Immature natural killer cell (primary cell): ENCODE data around the gene DAND5. TPM values are rescaled to one million over a fixed set of nuclear protein-coding genes. Genes with fewer than 3 reads are reported as not detected.

ENCODE experiments used
- DNase-seq, 3 donors: peaks; one replicate each; pipeline ENCODE4 v3.0.0; 2022; ENCODE audit warnings: mixed read lengths in 1 of 3
- H3K27ac Mint-ChIP-seq, 6 donors: one replicate each; pipeline ENCODE4 v1.8.0; 2020; ENCODE audit warnings: mixed read lengths in 6 of 6, mild to moderate bottlenecking in 5 of 6, inconsistent platforms in 4 of 6, moderate library complexity in 3 of 6
- H3K27me3 Mint-ChIP-seq, 3 donors: one replicate each; pipeline ENCODE4 v1.8.0; 2020 to 2021; ENCODE audit warnings: low read depth in 3 of 3, mild to moderate bottlenecking in 3 of 3, mixed read lengths in 3 of 3, moderate library complexity in 3 of 3, inconsistent platforms in 1 of 3
- H3K36me3 Mint-ChIP-seq, 3 donors: one replicate each; pipeline ENCODE4 v1.8.0; 2020; ENCODE audit warnings: mixed read lengths in 3 of 3, inconsistent platforms in 2 of 3, mild to moderate bottlenecking in 2 of 3
- H3K4me1 Mint-ChIP-seq, 2 donors: one replicate each; pipeline ENCODE4 v1.8.0; 2020; ENCODE audit warnings: inconsistent platforms in 2 of 2, mild to moderate bottlenecking in 2 of 2, mixed read lengths in 2 of 2, moderate library complexity in 1 of 2
- H3K4me3 Mint-ChIP-seq, 5 donors: one replicate each; pipeline ENCODE4 v1.8.0; 2020; ENCODE audit warnings: mild to moderate bottlenecking in 5 of 5, mixed read lengths in 5 of 5, inconsistent platforms in 3 of 5, moderate library complexity in 3 of 5
- H3K9me3 Mint-ChIP-seq, 6 donors: one replicate each; pipeline ENCODE4 v1.8.0; 2020; ENCODE audit warnings: mild to moderate bottlenecking in 6 of 6, mixed read lengths in 6 of 6, inconsistent platforms in 4 of 6, moderate library complexity in 3 of 6
- polyA plus RNA-seq, 3 donors: library from polyadenylated mRNA; unstranded; fragments of 300-500 nt; fragmentation: Illumina TruSeq; gene quantifications; one replicate each; pipeline ENCODE4 v1.2.3, GENCODE V29; 2021

The DAND5 gene, protein sequence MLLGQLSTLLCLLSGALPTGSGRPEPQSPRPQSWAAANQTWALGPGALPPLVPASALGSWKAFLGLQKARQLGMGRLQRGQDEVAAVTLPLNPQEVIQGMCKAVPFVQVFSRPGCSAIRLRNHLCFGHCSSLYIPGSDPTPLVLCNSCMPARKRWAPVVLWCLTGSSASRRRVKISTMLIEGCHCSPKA
- polyA plus RNA-seq: not detected

- no peak for DNase-seq
- H3K4me3 Mint-ChIP-seq: no peak within 1 kb of the TSS
- peaks cover 0 to 2% (median 1%) of the 10 kb centered on the region in 3 donors for H3K27me3 Mint-ChIP-seq
- H3K4me1 Mint-ChIP-seq: peaks cover 6 to 11% of the 10 kb centered on the region in 2 donors
- H3K36me3 Mint-ChIP-seq: no peaks in the 10 kb centered on the region
- H3K9me3 Mint-ChIP-seq: no peaks in the 10 kb centered on the region
- H3K27ac Mint-ChIP-seq: no peak within 1 kb of the TSS
Measured at GRCh38 chr19:12969292-12969988, at the start of gene DAND5. Gene DAND5, plus strand, starts transcription at chr19:12969576. Its CDS starts 85 bp downstream, at chr19:12969661.

- Mint-ChIP-seq H3K4me3 (peak overlapping the region in 1 of 5 donors; percentile 49), H3K4me1 (peaks cover 13 to 17% of the 10 kb centered on the region in 2 donors), H3K27ac (peak overlapping the region in 4 of 6 donors; percentile 28 to 87 (median 56)), H3K36me3 (peaks cover 5 to 9% (median 7%) of the 10 kb centered on the region in 3 donors), H3K9me3 (no peaks in the 10 kb centered on the region), H3K27me3 (peaks cover 5 to 10% (median 8%) of the 10 kb centered on the region in 3 donors)
- DNase-seq: no peak
Measured at GRCh38 chr19:12921047-12921446, 48.3 kb upstream of the DAND5 start.

DNA sequence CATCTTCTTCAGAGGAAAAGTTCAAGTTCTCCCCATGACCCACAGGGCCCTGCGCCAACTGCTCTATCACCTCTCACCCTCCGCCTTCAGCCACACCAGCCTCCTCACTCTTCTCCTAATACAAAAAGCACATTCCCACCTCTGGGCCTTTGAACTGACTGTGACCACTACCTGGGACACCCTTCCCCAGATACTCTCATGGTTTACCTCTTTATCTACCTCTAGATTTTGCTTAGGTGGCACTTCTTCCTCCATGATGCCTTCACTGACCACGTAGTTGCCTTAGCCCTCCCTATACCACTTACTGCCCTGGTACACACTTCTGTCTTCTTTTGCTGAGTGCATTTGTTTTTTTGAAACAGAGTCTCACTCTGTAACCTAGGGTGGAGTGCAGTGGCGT is 46.4 kb upstream of the DAND5 start:
- no peak for DNase-seq
- peak overlapping the region in 2 of 6 donors; percentile 5 to 17 for H3K27ac Mint-ChIP-seq
- peaks cover 13 to 14% of the 10 kb centered on the region in 2 donors for H3K4me1 Mint-ChIP-seq
- peaks cover 5 to 9% (median 6%) of the 10 kb centered on the region in 3 donors for H3K27me3 Mint-ChIP-seq
- peaks cover 10 to 16% (median 10%) of the 10 kb centered on the region in 3 donors for H3K36me3 Mint-ChIP-seq
- no peak overlapping the region for H3K4me3 Mint-ChIP-seq
- H3K9me3 Mint-ChIP-seq: no peaks in the 10 kb centered on the region

DNA sequence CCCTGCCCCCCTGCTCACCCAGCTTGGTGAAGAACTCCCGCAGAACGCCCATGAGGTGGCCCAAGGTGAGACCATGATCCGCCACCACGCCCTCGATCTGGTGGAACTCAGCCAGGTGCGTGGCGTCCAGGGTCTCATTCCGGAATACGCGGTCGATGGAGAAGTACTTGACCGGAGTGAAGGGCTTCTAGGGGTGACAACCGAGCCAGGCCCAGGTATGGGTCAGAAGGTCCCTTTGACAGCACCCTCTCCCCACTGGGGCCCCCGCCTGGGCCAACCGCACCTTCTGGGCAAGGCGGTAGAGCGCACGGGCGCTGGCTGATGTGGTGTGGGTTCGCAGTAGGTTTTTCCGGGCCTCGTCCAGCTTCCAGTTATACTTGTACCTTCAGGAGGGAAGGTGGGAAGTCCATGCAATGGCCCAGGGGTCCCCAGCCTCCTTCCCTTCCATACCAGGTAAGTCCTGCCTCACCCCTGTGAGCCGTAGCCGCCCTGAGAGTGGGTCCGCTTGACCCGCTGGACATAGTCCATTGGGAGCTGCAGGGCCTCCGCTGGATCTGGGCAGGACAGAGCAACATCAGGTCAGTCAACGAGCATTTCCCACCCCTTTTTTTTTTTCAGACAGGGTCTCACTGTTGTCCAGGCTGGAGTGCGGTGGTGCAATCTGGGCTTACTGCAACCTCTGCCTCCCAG is 44.6 kb upstream of the DAND5 start:
- no peak overlapping the region for H3K27ac Mint-ChIP-seq
- H3K36me3 Mint-ChIP-seq: peaks cover 15 to 27% (median 15%) of the 10 kb centered on the region in 3 donors
- no peak overlapping the region for H3K4me3 Mint-ChIP-seq
- no peak for DNase-seq
- H3K9me3 Mint-ChIP-seq: no peaks in the 10 kb centered on the region
- peaks cover 0 to 1% (median 0%) of the 10 kb centered on the region in 3 donors for H3K27me3 Mint-ChIP-seq
- H3K4me1 Mint-ChIP-seq: peaks cover 4 to 6% of the 10 kb centered on the region in 2 donors

DNA sequence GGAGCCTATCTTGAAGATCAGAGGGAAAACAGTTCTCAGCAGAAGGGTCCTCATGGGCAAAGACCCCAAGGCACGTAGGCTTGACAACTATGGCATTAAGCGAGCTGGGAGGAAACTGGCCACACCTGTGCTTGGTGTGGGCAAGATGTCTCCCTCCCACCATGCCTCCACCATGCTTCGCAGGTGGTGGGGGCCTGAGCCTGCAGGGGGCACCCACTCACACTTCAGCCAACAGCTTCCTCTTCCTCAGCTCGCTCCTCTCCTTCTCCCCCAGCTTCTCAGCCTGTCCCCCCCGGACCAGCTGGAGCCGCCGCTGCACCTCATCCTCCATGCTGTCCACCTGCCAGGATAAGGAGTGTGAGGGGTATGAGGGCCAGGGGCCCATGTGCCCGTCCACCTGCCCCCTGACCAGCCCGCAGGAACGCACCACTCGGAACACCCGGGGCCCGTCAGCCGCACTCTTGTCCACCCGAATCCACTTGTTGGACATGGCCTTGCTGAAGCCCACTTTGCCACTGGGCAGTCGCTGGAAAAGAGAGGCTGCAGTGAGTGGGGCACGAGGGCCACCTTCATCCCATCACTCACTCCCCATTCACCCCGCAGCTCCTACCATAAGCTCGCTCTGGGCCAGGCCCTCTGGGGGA is 39.3 kb upstream of the DAND5 start:
- no peak for DNase-seq
- no peaks in the 10 kb centered on the region for H3K9me3 Mint-ChIP-seq
- peaks cover 20 to 23% of the 10 kb centered on the region in 2 donors for H3K4me1 Mint-ChIP-seq
- H3K4me3 Mint-ChIP-seq: no peak overlapping the region
- H3K27me3 Mint-ChIP-seq: no peaks in the 10 kb centered on the region
- H3K36me3 Mint-ChIP-seq: peaks cover 8 to 19% (median 10%) of the 10 kb centered on the region in 3 donors
- H3K27ac Mint-ChIP-seq: no peak overlapping the region

GRCh38 chr19:12932392-12933286 is 36.7 kb upstream of the DAND5 start:
- no peaks in the 10 kb centered on the region for H3K9me3 Mint-ChIP-seq
- peaks cover 4 to 12% (median 4%) of the 10 kb centered on the region in 3 donors for H3K36me3 Mint-ChIP-seq
- H3K27me3 Mint-ChIP-seq: peaks cover 0 to 3% (median 2%) of the 10 kb centered on the region in 3 donors
- peak in 2 of 3 donors; percentile 44 to 46 for DNase-seq
- H3K4me3 Mint-ChIP-seq: peak overlapping the region; percentile 95 to 98 (median 96)
- peaks cover 24 to 31% of the 10 kb centered on the region in 2 donors for H3K4me1 Mint-ChIP-seq
- H3K27ac Mint-ChIP-seq: peak overlapping the region; percentile 79 to 94 (median 90)

GRCh38 chr19:12933287-12934072 is 35.9 kb upstream of the DAND5 start, which contains the start of gene FARSA:
Gene FARSA, minus strand, starts transcription at chr19:12933711. Its CDS starts 15 bp downstream, at chr19:12933696.
- H3K4me1 Mint-ChIP-seq: peaks cover 31 to 38% of the 10 kb centered on the region in 2 donors
- peak within 1 kb of the TSS; percentile 95 to 98 (median 96) for H3K4me3 Mint-ChIP-seq
- H3K27ac Mint-ChIP-seq: peak within 1 kb of the TSS; percentile 79 to 94 (median 90)
- H3K27me3 Mint-ChIP-seq: peaks cover 4 to 12% (median 9%) of the 10 kb centered on the region in 3 donors
- DNase-seq: peak; percentile 81 to 85 (median 85)
- peaks cover 4 to 8% (median 4%) of the 10 kb centered on the region in 3 donors for H3K36me3 Mint-ChIP-seq
- no peaks in the 10 kb centered on the region for H3K9me3 Mint-ChIP-seq

GRCh38 chr19:12935071-12935470 is 34.3 kb upstream of the DAND5 start:
- Mint-ChIP-seq H3K9me3 (no peaks in the 10 kb centered on the region), H3K27me3 (peaks cover 11 to 21% (median 20%) of the 10 kb centered on the region in 3 donors), H3K27ac (no peak overlapping the region), H3K36me3 (peaks cover 7 to 13% (median 9%) of the 10 kb centered on the region in 3 donors), H3K4me1 (peaks cover 45 to 53% of the 10 kb centered on the region in 2 donors), H3K4me3 (peak overlapping the region in 3 of 5 donors; percentile 18 to 49 (median 29))
- DNase-seq: no peak

- H3K27ac Mint-ChIP-seq: no peak overlapping the region
- peaks cover 55 to 63% of the 10 kb centered on the region in 2 donors for H3K4me1 Mint-ChIP-seq
- peaks cover 9 to 24% (median 15%) of the 10 kb centered on the region in 3 donors for H3K36me3 Mint-ChIP-seq
- H3K27me3 Mint-ChIP-seq: peaks cover 15 to 23% (median 20%) of the 10 kb centered on the region in 3 donors
- peak overlapping the region in 2 of 5 donors; percentile 1 to 20 for H3K4me3 Mint-ChIP-seq
- H3K9me3 Mint-ChIP-seq: no peaks in the 10 kb centered on the region
- DNase-seq: no peak
Measured at GRCh38 chr19:12936582-12936981, 32.8 kb upstream of the DAND5 start.

- Mint-ChIP-seq H3K9me3 (no peaks in the 10 kb centered on the region), H3K27me3 (peaks cover 15 to 23% (median 20%) of the 10 kb centered on the region in 3 donors), H3K4me1 (peaks cover 57 to 60% of the 10 kb centered on the region in 2 donors), H3K36me3 (peaks cover 9 to 27% (median 15%) of the 10 kb centered on the region in 3 donors), H3K27ac (peak overlapping the region; percentile 93 to 98 (median 98)), H3K4me3 (peak overlapping the region; percentile 97 to 100 (median 98))
- no peak for DNase-seq
Measured at GRCh38 chr19:12937093-12937926, 32.1 kb upstream of the DAND5 start.
